HL-60 (cell line): ENCODE data around the gene THOC6.

Experiments used
- DNase-seq, 2 experiments: peaks; one replicate each; pipeline ENCODE4 v3.0.0-alpha.2; 2010 to 2020; ENCODE audit warnings: low read depth in 1 of 2, low spot score in 1 of 2
- H3K27ac ChIP-seq: fragments of 250-450 bp; sonication (Bioruptor Pico); replicated peaks from 2 replicates; pipeline ENCODE4 v1.5.1; 2020; ENCODE audit warnings: mild to moderate bottlenecking, moderate library complexity
- H3K27me3 ChIP-seq: fragments of 250-450 bp; sonication (Bioruptor Pico); 2 replicates; pipeline ENCODE4 v1.5.1; 2021; ENCODE audit warnings: mild to moderate bottlenecking, moderate library complexity; ENCODE audit not compliant: insufficient read depth, poor library complexity, severe bottlenecking
- H3K4me3 ChIP-seq: replicated peaks from 2 replicates; pipeline ENCODE4 v1.5.1; 2011; ENCODE audit warnings: mild to moderate bottlenecking, control low read depth, low read length; ENCODE audit not compliant: insufficient read depth
- GABPA ChIP-seq: IDR thresholded peaks from 2 replicates; pipeline ENCODE4 v1.6.1; 2012; ENCODE audit warnings: low read depth
- POLR2AphosphoS5 ChIP-seq: IDR thresholded peaks from 2 replicates; pipeline ENCODE4 v1.6.1; 2012; ENCODE audit warnings: low read depth
- SPI1 ChIP-seq: IDR thresholded peaks from 2 replicates; pipeline ENCODE4 v1.6.1; 2012; ENCODE audit warnings: low read depth, mild to moderate bottlenecking, borderline replicate concordance
- TF ChIP-seq, protein P1 (sequence below): IDR thresholded peaks from one replicate; pipeline ENCODE4 v1.5.1; 2011; ENCODE audit warnings: low read length, control low read depth, inconsistent platforms; ENCODE audit not compliant: insufficient read depth
- TF ChIP-seq, protein P2 (sequence below): IDR thresholded peaks from 2 replicates; pipeline ENCODE4 v1.6.1; 2012; ENCODE audit warnings: low read depth; ENCODE audit not compliant: insufficient replicate concordance

The THOC6 gene

DNA sequence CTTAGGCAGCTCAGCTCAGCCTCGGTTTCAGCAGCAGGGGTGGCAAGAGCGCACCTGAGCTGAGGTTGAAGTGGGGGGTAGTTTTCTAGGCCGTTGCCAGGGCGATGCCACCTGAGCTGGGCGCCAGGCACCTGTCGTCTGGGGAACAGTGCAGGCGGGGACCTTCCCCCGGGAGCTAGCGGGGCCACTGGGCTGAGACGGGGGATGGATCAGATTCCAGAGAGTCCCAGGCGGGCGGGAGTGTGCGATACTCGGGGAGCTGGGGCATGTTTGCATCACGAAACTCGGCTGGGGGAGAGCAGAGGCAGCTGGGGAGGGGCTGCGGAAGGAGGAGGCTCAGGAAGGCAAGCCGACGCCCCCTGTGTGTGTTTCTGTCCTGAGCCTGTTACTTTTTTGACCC lies 11.6 kb upstream of the THOC6 start:
- Histone ChIP-seq H3K4me3 (no peak overlapping the region), H3K27me3 (no peaks in the 10 kb centered on the region), H3K27ac (no peak overlapping the region)
- TF ChIP-seq GABPA (no peak), SPI1 (no peak), POLR2AphosphoS5 (no peak)
- TF ChIP-seq, protein P1, sequence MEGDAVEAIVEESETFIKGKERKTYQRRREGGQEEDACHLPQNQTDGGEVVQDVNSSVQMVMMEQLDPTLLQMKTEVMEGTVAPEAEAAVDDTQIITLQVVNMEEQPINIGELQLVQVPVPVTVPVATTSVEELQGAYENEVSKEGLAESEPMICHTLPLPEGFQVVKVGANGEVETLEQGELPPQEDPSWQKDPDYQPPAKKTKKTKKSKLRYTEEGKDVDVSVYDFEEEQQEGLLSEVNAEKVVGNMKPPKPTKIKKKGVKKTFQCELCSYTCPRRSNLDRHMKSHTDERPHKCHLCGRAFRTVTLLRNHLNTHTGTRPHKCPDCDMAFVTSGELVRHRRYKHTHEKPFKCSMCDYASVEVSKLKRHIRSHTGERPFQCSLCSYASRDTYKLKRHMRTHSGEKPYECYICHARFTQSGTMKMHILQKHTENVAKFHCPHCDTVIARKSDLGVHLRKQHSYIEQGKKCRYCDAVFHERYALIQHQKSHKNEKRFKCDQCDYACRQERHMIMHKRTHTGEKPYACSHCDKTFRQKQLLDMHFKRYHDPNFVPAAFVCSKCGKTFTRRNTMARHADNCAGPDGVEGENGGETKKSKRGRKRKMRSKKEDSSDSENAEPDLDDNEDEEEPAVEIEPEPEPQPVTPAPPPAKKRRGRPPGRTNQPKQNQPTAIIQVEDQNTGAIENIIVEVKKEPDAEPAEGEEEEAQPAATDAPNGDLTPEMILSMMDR = no peak
- TF ChIP-seq, protein P2, sequence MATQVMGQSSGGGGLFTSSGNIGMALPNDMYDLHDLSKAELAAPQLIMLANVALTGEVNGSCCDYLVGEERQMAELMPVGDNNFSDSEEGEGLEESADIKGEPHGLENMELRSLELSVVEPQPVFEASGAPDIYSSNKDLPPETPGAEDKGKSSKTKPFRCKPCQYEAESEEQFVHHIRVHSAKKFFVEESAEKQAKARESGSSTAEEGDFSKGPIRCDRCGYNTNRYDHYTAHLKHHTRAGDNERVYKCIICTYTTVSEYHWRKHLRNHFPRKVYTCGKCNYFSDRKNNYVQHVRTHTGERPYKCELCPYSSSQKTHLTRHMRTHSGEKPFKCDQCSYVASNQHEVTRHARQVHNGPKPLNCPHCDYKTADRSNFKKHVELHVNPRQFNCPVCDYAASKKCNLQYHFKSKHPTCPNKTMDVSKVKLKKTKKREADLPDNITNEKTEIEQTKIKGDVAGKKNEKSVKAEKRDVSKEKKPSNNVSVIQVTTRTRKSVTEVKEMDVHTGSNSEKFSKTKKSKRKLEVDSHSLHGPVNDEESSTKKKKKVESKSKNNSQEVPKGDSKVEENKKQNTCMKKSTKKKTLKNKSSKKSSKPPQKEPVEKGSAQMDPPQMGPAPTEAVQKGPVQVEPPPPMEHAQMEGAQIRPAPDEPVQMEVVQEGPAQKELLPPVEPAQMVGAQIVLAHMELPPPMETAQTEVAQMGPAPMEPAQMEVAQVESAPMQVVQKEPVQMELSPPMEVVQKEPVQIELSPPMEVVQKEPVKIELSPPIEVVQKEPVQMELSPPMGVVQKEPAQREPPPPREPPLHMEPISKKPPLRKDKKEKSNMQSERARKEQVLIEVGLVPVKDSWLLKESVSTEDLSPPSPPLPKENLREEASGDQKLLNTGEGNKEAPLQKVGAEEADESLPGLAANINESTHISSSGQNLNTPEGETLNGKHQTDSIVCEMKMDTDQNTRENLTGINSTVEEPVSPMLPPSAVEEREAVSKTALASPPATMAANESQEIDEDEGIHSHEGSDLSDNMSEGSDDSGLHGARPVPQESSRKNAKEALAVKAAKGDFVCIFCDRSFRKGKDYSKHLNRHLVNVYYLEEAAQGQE = no peak
- no peak for DNase-seq

DNA sequence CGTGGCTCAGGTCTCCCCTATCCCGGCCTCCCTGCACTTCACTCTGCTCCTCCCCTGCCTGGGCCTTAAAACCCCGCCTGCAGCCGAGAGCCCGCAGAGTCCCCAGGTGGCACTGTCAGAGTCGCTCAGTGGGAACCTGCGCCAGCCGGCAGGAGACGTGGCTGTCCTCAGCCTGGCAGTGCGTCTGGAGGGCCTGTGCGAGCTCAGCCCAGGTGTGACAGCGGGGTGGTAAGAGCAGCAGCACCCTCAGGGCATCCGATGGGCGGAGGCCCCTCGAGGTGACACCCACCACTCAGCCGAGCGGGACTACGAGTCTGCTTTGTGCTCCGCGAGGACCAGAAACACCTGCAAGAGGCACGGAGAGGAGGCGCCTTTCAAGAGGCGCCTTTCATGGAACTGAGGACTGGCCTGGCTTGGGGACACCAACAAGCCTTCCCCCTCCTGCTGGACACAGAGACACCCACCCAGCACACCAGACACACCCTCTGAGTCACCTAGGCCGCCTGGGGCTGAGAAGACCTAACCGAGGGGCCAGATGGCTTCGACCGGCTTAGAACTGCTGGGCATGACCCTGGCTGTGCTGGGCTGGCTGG lies 10.9 kb upstream of the THOC6 start, which contains the start of gene CLDN9:
Gene CLDN9, plus strand, starts transcription at position 96 of the 593 bp plus-strand sequence. Its CDS starts 440 bp downstream, at position 536.
- DNase-seq = no peak
- H3K4me3 ChIP-seq = no peak within 1 kb of the TSS
- TF ChIP-seq, protein P2 = no peak
- TF ChIP-seq, protein P1 = no peak
- TF ChIP-seq POLR2AphosphoS5 = no peak
- TF ChIP-seq SPI1 = no peak
- no peak for TF ChIP-seq GABPA
- no peak within 1 kb of the TSS for H3K27ac ChIP-seq
- H3K27me3 ChIP-seq = no peaks in the 10 kb centered on the region

DNA sequence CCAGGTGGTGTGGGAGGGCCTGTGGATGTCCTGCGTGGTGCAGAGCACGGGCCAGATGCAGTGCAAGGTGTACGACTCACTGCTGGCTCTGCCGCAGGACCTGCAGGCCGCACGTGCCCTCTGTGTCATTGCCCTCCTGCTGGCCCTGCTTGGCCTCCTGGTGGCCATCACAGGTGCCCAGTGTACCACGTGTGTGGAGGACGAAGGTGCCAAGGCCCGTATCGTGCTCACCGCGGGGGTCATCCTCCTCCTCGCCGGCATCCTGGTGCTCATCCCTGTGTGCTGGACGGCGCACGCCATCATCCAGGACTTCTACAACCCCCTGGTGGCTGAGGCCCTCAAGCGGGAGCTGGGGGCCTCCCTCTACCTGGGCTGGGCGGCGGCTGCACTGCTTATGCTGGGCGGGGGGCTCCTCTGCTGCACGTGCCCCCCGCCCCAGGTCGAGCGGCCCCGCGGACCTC lies 10.3 kb upstream of the THOC6 start:
- no peaks in the 10 kb centered on the region for H3K27me3 ChIP-seq
- no peak overlapping the region for H3K27ac ChIP-seq

More for the DNA sequence above, 10.3 kb upstream of the THOC6 start:
- no peak for DNase-seq
- H3K4me3 ChIP-seq = no peak overlapping the region
- TF ChIP-seq, protein P1 = no peak
- TF ChIP-seq GABPA (no peak), POLR2AphosphoS5 (no peak), SPI1 (no peak)
- TF ChIP-seq, protein P2 = no peak
